Measurements from ENCODE around the gene PRKCB. TPM values are rescaled to one million over a fixed set of nuclear protein-coding genes. Genes with fewer than 3 reads are reported as not detected.
A peak's percentile ranks its signal among the peaks of the same experiment; 100 is the strongest.
"Not testable (repeated sequence)": the region's sequence is repeated elsewhere in the genome, so short reads cannot be mapped to it uniquely, and the experiment has no call there.

The PRKCB gene
- total RNA-seq, 2 donors from 2014 or later: 3.8 to 7.3 TPM

GRCh38 chr16:23922406-23922805, 86.6 kb downstream of the PRKCB start:
- DNase-seq (no peak), ATAC-seq (no peak)
- intact Hi-C loops (cut with DNase I, micrococcal nuclease): no loop called here

- ATAC-seq: no peak
- DNase-seq: no peak
- intact Hi-C loops (cut with DNase I, micrococcal nuclease): no loop called here
Measured at GRCh38 chr16:23924128-23924527, 88.3 kb downstream of the PRKCB start.

GRCh38 chr16:23927796-23928195, 92.0 kb downstream of the PRKCB start:
- ATAC-seq (no peak), DNase-seq (no peak)
- intact Hi-C loops (cut with DNase I, micrococcal nuclease): no loop called here

GRCh38 chr16:23929237-23929636, 93.5 kb downstream of the PRKCB start:
- DNase-seq (no peak), ATAC-seq (no peak)
- intact Hi-C loops (cut with DNase I, micrococcal nuclease): no loop called here

GRCh38 chr16:23929856-23930255, 94.1 kb downstream of the PRKCB start:
- intact Hi-C loops (cut with DNase I, micrococcal nuclease): no loop called here
- DNase-seq (no peak), ATAC-seq (no peak)

- DNase-seq: no peak
- intact Hi-C loops (cut with DNase I, micrococcal nuclease): no loop called here
- no peak for ATAC-seq
Measured at GRCh38 chr16:23930791-23931190, 95.0 kb downstream of the PRKCB start.

- intact Hi-C loops (cut with DNase I, micrococcal nuclease): no loop called here
- no peak for ATAC-seq
- DNase-seq: no peak
Measured at GRCh38 chr16:23931199-23931598, 95.4 kb downstream of the PRKCB start.

- intact Hi-C loops (cut with DNase I, micrococcal nuclease); DNase-seq; ATAC-seq: not testable (repeated sequence)
Measured at GRCh38 chr16:23933650-23934049, 97.9 kb downstream of the PRKCB start.

GRCh38 chr16:23934610-23935236, 98.9 kb downstream of the PRKCB start:
- intact Hi-C loops (cut with DNase I, micrococcal nuclease): no loop called here
- no peak for ATAC-seq
- DNase-seq: no peak

- intact Hi-C loops (cut with DNase I, micrococcal nuclease): no loop called here
- DNase-seq (no peak), ATAC-seq (no peak)
Measured at GRCh38 chr16:23940111-23940510, 104.3 kb downstream of the PRKCB start.

- no peak for DNase-seq
- intact Hi-C loops (cut with DNase I, micrococcal nuclease): no loop called here
- ATAC-seq: no peak
Measured at GRCh38 chr16:23941025-23941424, 105.2 kb downstream of the PRKCB start.

GRCh38 chr16:23941963-23942564, 106.3 kb downstream of the PRKCB start:
- intact Hi-C loops (cut with DNase I, micrococcal nuclease): no loop called here
- no peak for ATAC-seq
- DNase-seq: no peak

GRCh38 chr16:23943604-23944003, 107.8 kb downstream of the PRKCB start:
- ATAC-seq: no peak
- no peak for DNase-seq
- intact Hi-C loops (cut with DNase I, micrococcal nuclease): no loop called here

GRCh38 chr16:23944381-23944780, 108.6 kb downstream of the PRKCB start:
- intact Hi-C loops (cut with DNase I, micrococcal nuclease): no loop called here
- ATAC-seq (no peak), DNase-seq (no peak)

- ATAC-seq (no peak), DNase-seq (no peak)
- intact Hi-C loops (cut with DNase I, micrococcal nuclease): no loop called here
Measured at GRCh38 chr16:23945243-23945642, 109.5 kb downstream of the PRKCB start.

GRCh38 chr16:23947838-23948237, 112.1 kb downstream of the PRKCB start:
- no peak for ATAC-seq
- intact Hi-C loops (cut with DNase I, micrococcal nuclease): no loop called here
- no peak for DNase-seq

GRCh38 chr16:23948949-23949411, 113.2 kb downstream of the PRKCB start:
- intact Hi-C loops (cut with DNase I, micrococcal nuclease): no loop called here
- DNase-seq: peak in 1 of 2 donors; percentile 38
- ATAC-seq: no peak

GRCh38 chr16:23949630-23950290, 114.0 kb downstream of the PRKCB start:
- DNase-seq (peak; percentile 41 to 52), ATAC-seq (peak; percentile 24)
- intact Hi-C loops (cut with DNase I, micrococcal nuclease): no loop called here

- intact Hi-C loops (cut with DNase I, micrococcal nuclease): no loop called here
- ATAC-seq: no peak
- DNase-seq: no peak
Measured at GRCh38 chr16:23950291-23950894, 114.6 kb downstream of the PRKCB start.

GRCh38 chr16:23950898-23951297, 115.1 kb downstream of the PRKCB start:
- ATAC-seq (no peak), DNase-seq (no peak)
- intact Hi-C loops (cut with DNase I, micrococcal nuclease): no loop called here

Data from left colon (tissue), 2 donors.